GM21367 (cell line): ENCODE data around the gene TRABD2B.

Experiments
- ATAC-seq: cut with Tn5 transposase; IDR thresholded peaks from one replicate; pipeline ENCODE4 v1.9.1; 2021; ENCODE audit not compliant: unreplicated experiment

TRABD2B gene

DNA sequence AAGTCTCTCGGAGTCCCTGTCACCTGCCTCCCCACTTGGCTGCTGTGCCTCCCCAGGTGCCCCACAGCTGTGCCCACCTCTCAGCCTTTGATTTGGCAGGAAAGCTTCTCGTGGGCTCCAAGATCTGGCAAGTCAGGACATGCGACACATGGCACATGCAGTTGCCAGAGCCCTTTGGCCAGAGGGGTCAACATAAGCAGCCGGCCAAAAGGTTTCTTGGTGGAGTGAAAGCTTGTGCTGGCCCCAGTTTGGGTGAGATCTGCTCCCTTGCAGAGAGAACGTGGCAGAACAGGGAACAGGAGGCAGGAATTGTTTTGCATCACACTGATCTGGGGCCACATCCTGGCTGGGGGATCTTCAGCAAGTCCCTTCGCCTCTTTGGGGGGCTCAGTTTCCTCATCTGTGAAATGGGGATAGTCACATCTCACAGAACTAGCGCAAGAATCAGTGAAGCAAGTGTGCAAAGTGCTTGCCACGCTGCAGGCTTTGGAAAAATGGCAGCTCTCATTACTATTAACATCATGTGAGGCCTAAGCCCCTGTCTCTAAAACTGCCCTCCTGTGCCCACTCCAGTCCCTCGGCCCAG is 232.6 kb downstream of the TRABD2B start:
- no peak for ATAC-seq

DNA sequence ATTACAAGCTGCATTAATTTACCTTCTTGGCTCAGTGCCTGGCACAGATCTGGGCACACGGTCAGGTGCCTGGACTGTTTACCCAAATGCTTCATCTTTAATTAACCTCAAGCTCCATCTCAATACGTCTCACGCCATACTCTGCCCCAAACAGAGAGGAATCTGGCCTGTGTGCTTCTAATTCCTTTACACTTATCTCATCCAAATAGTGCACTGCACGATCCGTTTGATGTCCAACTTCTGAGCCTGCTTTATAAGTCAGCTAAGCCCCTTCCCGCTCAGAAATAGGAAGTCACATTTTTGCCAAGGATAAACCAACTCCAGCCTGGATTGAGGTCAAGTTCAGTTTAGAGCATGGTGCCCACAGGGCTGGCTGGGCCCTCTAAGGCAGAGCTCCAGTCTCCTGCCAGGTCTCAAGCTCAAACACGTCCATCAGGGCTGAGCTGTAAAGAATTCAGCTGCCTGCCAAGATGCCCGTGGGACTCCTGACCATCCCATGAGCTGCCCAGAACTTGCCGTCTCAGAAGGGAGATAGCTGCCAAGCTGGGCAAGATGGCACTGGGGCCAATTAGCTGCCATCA is 233.5 kb downstream of the TRABD2B start:
- ATAC-seq = no peak

DNA sequence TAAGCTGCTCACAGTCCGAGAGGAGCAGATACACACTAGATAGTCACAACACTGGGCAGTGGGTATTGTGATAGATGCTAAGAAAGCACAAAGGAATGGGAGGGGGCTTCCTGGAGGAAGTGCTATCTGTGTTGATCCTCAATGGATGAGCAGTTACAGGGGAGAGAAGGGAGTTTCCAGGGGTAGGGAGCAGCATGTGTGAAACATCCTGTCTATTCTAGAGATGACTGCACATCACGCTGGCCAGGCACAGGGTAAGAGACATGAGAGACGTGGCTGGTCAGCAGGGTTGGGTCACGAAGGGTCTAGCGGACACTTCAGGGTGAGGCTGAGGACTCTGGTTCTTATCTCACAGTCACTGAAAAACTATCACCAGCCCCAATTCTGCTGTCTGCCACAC is 235.2 kb downstream of the TRABD2B start:
- ATAC-seq = no peak

DNA sequence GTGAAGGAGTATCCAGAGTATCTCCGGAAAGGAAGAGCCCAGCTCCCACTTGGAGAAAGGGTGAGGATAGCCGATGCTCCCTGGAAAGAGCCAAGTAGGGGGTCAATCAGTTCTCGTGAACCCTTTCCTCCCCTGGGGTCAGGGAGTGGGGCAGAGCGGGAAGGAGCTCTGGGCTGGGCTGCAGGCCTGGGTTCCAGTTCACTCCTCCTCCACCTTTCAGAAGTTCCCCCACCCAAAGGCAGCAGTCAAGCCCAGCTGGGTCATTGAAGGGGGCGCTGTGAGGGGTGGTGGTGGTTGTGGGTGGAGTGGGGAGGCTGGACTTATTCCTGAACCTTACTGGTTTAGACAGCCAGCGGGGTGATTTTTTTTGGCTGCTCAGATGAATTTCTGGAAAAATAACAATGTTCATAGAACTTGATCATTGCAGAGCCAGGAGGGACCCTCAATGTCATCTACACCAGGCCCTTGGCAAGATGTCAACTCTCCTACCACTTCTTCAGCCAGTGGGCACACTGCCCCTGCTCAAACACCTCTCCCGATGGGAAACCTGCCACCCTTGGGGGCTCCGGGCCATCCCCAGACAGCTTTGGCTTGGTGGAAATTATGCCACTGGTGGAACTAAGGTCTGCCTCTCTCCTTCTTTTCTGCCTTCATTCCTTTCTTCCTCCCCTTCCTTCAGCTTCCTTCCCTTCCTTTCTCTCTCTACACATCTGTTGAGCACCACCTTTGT is 235.8 kb downstream of the TRABD2B start:
- ATAC-seq = no peak

DNA sequence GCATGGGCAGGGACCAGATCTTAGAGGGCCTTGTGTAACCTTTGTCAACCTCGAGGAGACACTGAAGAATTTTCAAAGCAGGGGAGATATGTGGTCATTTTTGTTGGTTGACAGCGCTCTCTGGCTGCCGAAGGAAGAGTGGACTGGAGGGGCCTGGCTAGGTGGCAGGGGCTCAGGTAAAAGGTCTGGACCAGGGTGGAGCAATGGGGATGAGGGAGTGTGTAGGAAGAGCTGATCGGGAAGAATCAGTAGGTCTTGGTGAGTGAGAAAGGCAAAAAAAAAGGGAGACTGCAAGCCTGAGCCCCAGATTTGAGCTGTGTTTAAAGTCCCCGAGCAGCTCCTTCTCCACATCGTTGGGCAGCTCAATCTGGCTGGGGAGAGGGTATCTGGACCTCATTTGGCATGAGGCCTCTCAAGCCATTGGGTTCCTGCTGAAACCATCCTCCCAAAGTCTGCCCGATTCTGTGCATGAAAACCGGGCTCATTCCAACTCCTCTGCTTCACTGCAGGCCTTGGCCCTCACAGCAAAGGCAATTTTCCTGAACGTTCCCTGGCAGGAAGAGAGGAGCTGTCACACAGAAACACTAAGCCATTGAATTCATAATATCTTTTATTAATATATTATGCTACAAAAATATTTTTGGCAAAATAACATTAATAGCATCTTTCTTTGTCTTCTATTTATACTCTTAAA is 237.1 kb downstream of the TRABD2B start:
- no peak for ATAC-seq

DNA sequence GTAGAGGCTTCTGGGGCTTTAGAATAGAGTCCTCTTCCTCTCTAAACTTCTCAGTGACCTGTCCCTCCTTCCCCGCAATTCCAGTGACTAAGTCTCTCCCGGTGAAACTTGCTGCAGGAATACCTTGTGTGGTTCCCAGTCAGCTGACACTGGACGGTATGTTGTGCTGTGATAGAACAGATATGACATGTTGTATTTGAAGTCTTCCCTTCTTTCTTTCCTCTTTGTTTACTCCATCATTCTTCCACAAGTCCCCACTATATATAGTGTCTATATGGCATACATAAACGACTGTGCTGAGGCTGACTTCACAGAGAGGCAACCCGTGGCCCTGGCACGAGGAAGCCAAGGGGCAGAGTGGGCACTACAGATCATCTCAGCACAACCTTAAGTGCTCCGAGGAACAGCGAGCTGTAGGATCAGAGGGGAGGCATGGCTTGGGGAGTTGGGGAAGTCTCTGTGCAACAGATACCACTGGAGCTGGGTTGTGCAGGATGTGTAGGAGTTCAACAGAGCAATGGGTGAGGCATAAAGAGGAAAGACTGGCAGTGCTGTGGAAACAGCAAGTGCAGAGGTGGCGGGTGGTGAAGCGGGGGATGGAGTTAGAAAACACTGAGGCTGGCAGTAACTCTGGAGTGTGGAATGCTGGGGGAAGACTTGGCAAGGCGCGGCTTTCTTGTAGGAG is 237.8 kb downstream of the TRABD2B start:
- no peak for ATAC-seq

DNA sequence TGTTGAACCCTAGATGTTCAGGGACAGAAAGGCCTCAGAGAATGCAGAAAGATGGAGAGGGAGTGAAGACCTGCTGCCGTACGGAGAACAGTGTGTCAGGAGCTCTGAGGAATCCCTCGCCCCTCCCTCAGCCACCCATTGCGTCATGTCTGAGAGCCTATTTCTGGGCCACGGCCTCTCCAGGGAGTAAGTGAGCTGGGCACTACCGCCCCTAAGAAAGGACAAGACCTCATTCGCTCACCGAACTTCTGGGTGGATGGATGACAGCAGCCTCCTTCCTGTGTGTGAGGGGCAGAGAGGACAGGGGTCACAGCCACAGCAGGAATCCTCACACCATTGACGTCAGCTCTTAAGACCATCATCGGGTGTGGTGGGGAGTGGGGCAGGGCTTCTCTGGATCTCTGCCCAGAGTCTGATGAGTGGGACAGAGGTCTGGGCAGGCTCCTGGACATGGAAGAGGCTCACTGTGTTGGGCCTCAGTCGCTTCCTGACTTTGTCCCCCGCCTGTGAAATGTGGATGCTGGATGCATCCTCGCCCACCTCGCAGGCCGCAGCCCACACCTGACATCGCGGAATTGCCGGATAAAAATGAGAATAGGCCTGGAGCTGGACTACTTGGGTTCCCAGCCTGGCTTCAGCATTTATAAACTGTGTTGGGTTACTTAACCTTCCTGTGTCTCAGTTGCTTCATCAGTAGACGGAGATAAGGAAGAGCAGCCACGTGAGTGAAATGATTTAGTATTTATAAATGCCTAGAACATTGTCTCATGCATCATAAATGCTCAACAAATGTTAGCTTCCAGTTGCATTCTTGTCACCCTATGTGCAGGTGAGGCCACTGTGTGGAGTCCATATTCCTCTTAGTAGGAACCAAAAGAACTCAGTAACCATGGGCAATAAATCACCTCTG is 238.6 kb downstream of the TRABD2B start:
- ATAC-seq = no peak

DNA sequence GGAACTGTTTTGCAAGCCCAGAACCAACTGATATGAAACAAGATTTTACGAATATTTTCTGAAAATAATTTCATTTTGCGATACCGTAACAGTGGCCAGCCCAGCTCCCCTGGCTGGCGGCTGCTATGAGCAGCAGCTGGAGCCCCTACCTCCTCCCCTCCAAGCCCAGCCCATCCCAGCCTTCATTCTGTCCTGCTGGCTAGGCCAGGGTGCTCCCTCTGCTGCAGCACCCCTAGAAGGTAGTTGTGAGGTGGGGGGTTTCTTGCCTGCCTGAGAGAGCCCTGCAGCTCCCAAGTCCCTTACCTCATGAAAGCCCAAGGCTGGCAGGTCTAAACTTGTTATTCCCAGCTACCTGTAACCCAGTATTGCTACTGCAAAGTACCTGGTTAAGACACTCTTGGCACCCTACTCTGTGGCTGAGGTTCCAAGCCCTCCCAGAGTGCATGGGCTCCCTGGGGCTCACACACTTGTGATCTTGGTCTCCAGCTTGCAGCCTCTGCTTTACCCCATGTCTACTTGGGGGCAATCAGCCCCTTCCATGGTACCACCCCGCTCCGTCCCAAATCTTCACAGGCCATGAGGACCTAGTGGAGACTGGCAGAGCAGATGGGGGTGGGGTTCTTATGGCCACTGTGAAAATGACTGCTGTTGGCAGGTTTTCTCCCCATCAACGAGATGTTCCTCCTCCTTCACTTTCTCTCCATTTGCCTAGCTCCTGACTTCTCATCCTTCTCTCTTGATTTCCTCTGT is 239.8 kb downstream of the TRABD2B start:
- ATAC-seq = no peak

DNA sequence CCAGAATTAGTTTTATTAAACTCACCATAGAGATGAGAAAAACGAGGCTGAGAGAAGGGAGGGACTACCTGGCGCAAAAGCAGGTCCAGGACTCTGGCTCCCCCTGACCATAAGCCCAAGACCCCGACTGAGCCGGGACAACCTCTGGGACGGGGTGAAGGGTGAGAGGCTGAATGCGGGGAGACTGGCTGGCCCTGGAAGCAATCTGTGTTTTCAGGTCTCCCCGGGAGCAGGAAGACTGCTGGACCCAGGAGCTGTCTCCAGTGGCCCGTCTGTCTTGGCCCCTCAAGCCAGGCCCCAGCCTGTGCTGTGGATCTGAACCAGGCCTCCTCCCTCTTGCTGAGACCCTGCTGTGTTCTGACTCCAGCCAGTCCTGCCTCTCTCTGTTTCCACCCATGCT is 240.8 kb downstream of the TRABD2B start:
- ATAC-seq = no peak

DNA sequence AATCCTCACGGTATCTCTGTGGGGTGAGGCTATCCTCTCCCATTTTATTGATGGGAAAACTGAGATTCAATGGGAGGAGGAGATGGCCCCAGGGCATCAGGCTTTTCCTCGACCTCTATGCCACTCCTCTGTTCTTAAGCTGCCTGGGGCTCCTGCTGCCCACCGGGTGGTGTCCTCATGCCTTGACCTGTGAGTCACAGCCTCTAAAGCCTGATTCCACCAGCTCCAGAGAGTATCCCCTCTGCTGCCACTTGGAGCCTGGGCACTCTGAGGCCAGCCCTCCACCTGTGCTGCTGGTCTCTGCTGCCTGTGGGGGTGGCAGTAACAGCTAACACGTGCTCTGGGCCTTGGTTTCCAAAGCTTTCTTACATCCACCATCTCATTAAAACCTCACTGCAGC is 241.2 kb downstream of the TRABD2B start:
- no peak for ATAC-seq

DNA sequence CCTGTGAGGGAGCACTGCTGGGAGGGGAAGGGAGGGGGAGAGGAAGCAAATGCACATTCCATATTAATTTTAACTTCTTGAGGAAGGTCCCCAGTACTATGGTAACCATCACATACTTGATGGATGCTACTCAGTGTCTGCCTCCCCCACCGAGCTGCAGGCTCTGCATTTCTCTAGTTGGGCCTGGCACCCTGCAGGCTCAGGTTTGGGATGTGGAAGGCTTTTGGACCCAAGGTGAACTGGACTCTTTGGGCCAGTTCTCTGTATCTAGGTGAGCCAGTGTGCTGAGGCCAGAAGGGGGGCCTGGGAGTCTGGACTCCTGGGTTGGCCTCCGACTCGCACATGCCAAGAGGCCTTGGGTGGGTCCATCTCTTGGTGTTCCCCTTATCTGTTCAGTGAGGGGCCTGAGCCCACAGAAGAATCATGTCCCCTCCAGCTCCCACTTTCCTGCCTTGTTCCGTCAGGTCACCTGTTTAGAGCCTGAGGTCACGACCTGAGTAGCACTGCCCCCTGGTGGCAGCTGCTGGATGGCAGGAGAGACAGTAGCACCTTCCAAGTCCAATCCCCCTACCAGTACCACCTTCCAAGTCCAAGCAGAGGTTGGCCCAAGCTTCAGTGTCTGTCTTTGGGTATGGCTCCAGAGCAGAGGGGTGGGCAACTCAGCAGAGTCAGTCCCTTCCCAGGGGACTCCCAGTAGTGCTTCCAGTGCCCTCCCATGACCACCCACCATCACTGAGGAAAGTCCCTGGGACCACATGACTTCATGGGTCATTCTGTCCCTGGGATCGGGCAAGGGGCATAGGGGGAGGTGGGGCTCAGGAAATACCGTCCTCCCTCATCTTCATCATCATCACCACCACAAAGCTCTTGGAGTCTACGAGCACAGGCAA is 241.8 kb downstream of the TRABD2B start:
- no peak for ATAC-seq

DNA sequence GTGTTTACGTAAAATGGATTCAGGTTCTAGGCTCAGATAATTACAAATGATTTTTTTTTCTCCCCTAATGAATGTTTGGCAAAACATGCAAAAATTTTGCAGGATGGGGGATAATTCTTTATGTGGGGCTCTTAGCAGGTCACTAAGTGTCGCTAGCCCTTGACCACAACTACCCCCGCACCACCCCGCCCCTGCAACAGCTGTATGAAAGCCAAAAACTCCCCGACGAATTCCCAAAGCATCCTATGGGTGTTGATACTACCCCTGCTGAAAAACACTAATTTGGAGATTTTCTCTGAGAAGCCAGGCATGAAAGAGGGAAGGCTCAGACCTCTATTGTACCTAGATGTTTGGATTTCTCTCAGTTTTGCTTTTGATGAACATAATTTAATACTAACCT is 243.0 kb downstream of the TRABD2B start:
- no peak for ATAC-seq

DNA sequence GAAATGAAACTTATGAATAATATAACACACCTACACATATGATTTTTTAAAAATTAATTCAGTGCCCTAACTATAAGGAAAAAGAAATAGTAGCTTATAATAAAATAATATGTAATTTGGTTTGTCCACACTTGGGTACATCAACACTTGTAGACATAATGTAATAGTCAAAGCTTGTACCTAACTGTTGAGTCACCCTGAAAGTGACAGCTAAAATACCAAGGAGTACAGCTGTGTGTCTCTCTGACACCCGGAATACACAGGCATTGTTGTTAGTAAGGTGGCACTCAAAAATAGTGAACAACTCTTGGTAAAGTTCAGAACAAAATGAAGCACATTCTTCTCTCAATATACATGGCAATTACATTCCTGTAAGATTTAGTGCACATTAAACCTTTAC is 243.4 kb downstream of the TRABD2B start:
- no peak for ATAC-seq

DNA sequence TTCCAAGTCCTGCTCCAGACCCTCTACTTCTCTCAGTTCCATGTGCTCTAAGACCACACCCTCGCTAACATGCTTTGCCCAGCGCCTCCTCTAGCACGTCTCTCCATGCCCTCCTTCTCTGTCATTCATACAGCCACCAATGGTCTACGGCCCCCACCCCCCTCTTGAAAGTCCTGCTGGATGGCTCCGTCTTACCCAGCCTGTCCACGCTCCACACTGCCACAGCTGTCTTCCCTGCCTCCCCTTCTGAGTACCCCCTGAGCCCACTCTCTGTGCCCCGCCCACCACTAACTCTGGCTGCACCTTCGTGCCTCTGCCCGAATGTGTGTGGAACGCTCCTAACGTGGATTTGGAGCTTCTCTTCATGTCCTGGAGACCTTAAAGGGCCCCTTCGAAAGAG is 244.6 kb downstream of the TRABD2B start:
- ATAC-seq = no peak

DNA sequence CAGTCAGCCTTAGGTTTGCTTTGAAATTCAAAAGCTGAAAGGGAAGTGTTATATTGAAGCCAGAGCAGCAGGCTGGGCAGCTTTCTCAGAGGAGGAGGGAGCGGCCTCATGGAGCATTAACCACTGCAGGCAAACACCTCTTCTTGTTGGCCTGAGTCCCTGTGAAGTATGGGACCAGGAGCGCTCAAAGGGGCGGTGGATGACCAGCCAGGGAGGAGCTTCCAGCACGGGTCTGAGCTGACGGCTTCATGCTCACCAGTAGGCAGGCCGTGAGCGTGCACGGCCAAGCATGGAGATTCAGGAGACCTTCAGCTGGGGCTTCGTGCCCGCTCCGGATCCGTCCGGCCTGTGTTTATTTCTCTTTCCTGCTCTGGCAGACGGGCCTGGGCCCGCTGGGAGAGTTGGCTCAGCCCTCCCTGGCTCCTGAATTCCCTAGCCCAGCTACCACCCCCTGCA is 245.2 kb downstream of the TRABD2B start:
- ATAC-seq = no peak

DNA sequence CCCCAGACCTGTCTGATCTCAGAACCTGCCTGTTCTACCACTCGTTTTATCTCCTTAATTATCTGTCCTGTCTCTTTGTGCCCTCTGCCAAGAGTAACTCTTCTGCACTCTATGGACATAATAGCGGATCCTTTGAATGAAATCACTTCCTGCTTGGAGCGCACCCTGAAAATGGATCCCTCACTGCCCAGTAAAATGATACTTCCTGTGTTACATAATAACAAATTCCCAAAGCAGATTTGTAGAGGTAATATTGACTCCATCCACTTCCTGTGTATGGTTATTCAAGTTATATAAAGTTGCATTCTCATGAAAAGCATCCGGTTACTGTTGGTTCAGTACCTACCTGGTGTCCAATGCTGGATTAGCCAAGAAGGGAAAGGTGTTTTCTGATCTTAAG is 246.0 kb downstream of the TRABD2B start:
- ATAC-seq = no peak

DNA sequence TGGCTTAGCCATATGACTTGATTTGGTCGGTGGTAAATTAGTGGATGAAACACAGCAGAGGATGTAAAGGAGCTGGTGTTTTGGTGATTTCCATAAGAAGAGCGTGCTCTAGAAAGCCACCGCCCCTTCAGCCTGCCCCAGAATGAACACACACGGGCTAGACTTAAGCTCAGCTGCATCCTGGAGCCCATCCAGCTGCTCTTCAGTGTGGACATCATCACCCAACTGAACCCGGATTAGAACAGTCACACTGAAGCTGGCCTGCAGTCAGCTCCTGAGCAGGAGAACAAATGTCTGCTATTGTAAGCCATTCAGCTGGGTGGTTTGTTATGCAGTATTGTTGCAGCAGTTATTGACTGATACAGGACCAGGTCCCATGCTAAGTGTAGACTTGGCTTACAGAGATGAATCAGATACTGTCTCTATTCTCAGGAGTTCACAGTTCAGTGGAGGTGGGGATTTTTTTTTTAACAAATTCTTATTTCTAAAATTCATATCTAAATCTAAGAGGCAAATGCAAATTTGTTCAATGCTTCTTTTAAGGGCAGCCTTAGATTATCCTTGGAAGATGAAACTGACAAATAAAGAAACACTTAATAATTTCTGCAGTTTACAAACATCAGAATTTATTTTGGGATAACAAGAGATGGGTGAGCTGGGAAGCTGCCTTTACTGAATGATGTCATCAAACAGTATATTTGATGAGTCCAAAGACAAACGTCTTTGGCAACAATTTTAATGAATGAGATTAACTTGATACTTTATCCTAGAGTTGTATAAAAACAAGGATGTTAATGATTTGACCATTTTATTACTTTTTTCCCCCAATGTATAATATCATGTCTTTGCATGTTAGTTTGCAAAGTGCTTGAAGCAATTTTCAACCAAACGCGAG is 251.2 kb downstream of the TRABD2B start:
- no peak for ATAC-seq
